HG02885 (cell line): ENCODE results near the gene ADCY7.

Experiments
- ATAC-seq: cut with Tn5 transposase; IDR thresholded peaks from one replicate; pipeline ENCODE4 v1.9.1; 2021; ENCODE audit warnings: mild to moderate bottlenecking; ENCODE audit not compliant: unreplicated experiment, poor library complexity

The ADCY7 gene

GRCh38 chr16:50265716-50266336, 525 bp upstream of the ADCY7 start:
- no peak for ATAC-seq

GRCh38 chr16:50267151-50267631, 840 bp downstream of the ADCY7 start:
- ATAC-seq, result no peak

- no peak for ATAC-seq
Observed at GRCh38 chr16:50267651-50268050, 1.3 kb downstream of the ADCY7 start.

DNA sequence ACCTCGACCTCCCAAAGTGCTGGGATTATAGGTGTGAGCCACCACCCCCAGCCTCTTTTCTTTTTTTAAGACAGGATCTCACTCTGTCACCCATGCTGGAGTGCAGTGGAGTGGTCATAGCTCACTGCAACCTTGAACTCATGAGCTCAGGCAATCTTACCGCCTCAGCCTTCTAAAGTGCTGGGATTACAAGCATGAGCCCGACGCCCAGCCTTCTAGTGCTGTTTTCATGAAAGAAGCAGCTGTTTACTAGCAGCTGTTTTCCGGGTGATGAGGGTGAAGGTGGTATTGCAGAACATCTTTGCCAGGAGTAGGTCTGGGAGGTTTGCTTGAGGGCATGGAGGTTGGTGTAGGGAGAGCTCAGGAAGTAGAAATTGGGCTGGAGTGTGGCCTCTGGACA, 2.0 kb downstream of the ADCY7 start:
- no peak for ATAC-seq

- ATAC-seq, result no peak
Observed at GRCh38 chr16:50269061-50269705, 2.8 kb downstream of the ADCY7 start.

- ATAC-seq, result no peak
Observed at GRCh38 chr16:50269769-50270509, 3.6 kb downstream of the ADCY7 start.

GRCh38 chr16:50270510-50271147, 4.3 kb downstream of the ADCY7 start:
- ATAC-seq, result no peak

- ATAC-seq, result no peak
Observed at GRCh38 chr16:50271148-50272041, 5.0 kb downstream of the ADCY7 start.

GRCh38 chr16:50272111-50272571, 5.8 kb downstream of the ADCY7 start:
- ATAC-seq, result no peak

GRCh38 chr16:50272687-50273381, 6.5 kb downstream of the ADCY7 start:
- ATAC-seq, result no peak

DNA sequence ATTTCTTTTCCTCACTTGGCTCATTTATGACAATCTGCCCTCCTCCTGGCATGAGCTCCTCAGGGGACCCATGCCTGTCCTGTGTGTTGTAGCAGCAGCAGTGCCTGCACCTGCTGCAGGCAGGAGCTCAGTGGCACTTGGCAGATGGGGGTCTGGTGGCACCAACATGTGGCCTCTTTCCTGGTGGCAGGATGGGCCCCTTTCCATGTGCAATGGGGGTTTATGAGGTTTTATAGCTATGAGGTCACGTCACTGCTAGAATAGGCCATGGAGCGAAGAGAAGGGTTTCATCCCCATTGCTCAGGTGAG, 7.0 kb downstream of the ADCY7 start:
- no peak for ATAC-seq

- peak; percentile 77 for ATAC-seq
Observed at GRCh38 chr16:50273888-50274325, 7.6 kb downstream of the ADCY7 start.

DNA sequence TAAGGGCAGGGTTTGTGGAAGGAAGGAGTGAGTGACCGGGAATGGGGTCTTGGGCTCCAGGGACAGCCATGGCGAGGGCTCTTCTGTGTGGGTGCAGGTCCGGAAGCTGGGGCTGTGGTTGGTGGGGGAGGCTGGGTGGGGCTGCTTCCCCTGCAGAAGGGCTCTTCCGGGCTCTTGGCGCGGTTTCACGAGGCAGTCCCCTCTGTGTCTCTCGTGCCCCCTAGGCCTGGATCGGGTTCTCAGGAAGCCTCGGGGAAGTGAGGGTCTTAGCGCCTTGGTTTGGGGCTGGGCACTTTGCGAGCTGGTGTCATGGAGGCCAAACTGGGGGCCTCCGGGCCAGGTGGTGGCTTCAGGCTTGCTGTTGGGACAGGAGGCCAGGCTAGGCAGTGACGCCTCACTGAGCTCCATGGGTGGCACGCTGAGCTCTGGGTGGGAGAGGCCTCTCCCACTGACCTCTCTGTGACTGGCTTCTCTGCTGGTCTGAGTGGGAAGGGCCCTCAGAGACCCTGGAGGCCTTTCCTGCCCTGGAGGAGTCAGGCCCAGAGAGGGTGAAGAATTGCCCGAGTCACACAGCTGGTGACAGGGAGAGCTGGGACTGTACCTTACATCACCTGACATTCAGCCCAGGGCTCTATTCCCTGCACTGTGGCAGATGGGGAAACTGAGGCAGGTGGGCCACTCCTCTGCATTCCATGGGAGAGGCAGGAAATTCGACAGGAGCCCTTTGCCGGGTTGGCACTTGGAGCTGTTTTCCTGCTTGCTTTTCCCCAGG, 8.2 kb downstream of the ADCY7 start:
- ATAC-seq, result peak; percentile 51

- ATAC-seq, result no peak
Observed at GRCh38 chr16:50275098-50275415, 8.7 kb downstream of the ADCY7 start.

DNA sequence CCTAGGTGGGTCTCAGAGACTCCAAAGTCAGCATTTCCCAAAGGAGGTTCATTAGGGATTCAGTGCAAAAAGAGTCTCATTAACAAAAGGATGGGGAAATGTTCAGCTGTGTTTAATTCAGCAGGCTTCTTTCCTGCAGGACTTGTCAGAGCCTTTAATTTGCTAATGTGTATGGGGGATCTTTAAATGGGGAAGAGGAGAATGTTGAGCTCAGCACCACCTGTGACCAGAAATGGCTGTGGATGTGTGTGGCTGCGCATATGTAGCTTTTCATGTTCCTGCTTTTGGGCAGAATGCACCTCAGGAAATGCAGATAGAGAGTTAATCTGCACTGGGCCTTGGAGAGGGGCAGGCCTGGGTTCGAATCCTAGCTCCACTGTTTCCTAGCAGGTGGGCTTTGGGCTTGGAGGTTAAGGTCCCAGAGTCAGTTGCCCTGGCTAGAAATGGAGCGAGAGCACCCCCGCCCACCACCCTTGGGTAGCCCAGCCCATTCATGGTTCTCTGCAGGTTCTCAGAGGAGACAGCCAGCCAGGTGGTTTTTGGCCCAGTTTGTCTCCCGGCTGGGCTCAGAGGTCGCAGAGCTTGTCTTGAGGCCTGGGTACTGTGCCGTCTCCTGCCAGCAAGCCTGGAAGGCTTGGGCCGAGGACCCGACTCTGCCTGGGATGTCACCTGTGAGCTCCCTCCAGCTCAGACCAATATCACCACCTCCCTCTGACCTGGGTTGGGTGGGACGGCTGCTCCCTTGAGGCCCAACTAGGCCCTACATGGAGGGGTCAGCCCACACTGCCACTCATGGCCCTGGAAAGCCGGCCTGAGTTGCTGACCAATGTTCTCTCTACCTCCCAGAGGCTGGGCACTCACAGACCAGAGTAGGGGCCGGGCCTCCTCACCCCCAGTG, 9.3 kb downstream of the ADCY7 start:
- ATAC-seq, result no peak

DNA sequence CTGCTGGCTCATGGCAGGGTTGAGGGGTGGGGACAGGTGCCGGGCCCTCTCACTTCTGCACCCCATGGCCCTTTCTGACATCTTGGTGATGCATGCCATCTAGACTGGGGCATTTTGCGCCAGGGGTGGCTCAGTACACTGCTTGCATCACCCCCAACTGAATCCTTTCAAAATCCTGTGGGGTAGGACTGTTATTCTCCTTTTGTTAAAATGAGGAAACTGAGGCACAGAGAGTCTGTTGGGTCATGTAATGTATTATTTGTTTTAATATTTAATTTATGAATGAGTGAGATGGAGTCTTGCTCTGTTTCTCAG, 9.9 kb downstream of the ADCY7 start:
- ATAC-seq, result no peak

- no peak for ATAC-seq
Observed at GRCh38 chr16:50276801-50277555, 10.6 kb downstream of the ADCY7 start.
